CD4-positive, alpha-beta T cell treated with Interleukin-2 at 100 ng/mL for 4 hours (primary cell): ENCODE results near the gene C6orf89.

Experiments used
- DNase-seq: peaks from one replicate; pipeline ENCODE4 v3.0.0-alpha.2; 2020; ENCODE audit warnings: low spot score

Gene C6orf89, protein sequence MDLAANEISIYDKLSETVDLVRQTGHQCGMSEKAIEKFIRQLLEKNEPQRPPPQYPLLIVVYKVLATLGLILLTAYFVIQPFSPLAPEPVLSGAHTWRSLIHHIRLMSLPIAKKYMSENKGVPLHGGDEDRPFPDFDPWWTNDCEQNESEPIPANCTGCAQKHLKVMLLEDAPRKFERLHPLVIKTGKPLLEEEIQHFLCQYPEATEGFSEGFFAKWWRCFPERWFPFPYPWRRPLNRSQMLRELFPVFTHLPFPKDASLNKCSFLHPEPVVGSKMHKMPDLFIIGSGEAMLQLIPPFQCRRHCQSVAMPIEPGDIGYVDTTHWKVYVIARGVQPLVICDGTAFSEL

DNA sequence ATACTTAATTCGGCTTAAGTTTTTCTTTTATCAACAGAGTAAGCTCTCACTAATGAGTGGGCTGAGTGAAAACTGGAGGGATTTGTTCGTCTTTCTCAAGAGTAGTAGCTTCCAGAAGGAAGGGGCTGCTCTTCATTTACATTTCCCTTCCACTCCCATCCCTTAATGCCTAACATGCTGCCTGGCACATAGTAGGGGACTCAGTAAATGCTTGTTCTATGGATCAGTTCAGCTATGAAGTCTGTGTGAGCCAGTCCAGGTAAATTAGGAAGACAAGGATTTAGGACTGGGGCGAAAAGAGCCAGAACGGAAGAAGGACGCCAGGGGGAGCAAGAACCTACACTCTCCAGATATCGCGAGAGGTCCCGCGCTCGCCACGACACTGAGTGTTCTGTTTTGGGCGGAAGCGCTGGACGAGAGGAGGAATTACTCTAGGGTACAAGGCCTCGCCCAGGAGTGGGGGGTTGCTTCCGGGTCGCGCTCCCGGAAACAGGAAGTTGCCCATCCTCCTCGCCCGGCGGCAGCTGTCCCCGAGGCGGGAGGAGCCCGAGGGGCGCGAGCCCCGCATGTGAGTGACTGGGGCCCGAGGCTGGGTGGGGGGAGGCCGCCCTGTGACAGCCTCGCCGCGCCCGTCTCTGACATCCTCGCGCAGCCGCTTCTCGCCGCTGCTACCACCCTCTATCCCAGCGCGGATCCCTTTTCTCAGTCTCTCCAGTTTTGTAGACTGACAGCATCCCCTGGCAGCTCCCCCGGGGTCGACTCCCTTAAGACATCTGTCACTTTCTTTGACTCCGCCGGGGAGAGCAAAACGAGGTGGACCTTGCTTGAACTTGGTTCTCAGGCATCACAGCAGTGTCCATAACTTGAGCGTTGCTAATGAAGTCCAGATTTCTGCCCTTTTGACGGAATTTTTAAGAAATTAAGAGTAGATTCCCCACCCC is at the start of gene C6orf89:
Gene C6orf89 (plus strand): TSS at position 492 of the 941 bp plus-strand sequence. CDS start 13,493 bp downstream, outside the sequence.
- peak; percentile 98 for DNase-seq

DNA sequence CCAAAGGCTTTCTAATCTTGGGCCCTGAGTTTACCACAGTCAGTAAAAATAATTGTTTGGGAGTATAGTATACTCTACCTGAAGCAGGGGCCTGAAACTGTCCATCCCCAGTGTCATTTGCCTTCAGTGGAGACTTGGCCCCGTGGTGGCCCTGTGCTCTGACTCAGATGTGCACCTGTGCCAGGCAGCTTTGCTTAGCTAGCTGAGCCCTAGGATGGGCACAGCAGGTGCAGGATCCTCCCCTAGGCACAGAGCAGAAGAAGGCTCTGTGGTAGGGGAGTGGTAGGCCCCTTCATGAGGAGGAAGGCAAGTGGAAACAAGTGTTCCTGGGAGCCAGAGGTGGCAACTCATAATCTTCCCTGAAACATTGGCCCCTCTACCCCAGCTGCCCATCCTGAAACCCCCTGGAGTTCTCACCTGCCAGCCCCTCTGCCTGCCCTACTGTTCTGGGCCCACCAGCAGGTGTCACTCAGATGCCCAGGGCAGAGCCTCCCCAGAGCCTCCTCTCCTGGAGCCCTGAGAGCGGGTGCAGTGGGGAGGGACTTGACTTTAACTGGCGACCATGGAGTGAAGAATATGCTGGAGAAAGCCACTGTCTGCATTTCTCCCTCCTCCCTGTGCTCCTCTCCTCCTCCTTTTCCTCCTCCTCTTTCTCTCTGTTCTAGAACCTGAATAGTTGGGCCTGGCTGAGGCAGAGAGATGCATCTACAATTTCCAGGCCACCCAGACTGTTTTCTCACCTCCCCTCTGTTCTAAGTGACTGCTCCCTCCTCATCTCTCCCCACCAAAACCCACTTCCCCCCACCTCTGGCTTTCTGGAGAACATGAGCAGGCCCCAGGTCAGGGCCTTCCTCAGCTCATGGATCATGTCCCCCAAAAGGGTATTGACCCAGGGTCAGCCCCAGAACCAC is 49.4 kb upstream of the C6orf89 start:
- DNase-seq = no peak

DNA sequence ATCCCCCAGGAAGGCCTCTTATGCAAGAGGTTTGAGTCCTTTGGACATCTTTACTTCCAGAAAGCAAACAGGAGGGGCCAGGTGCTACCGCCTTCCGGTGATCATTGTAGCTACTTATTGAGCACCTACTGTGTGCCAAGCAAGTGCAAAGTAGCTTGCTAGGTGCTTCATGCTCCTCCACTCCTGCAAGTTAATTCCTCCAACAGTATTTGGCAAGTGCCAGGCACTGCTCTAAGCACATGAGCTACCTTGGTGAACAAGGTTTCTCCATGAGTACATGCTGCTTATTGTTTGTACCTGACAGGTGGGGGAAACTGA is 48.8 kb upstream of the C6orf89 start:
- DNase-seq = no peak

DNA sequence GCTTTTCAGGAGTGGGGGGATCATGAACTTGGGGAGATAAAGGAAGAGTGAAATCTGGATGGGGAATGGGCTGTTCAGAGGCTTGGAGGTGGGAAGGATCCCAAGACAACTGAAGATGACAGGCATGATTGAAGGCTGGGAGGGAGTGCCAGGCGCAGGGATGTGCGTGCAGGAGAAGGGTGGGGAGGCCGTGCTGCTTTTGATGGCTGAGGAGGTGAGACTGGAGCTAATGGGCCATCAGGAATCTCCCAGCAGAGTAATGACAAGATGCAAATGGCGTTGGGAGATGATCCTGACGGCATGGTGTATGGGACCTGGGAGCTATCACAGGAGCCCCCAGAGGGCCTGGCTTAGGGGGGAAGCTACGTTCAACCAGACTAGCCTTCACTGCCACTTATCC is 48.1 kb upstream of the C6orf89 start:
- no peak for DNase-seq

DNA sequence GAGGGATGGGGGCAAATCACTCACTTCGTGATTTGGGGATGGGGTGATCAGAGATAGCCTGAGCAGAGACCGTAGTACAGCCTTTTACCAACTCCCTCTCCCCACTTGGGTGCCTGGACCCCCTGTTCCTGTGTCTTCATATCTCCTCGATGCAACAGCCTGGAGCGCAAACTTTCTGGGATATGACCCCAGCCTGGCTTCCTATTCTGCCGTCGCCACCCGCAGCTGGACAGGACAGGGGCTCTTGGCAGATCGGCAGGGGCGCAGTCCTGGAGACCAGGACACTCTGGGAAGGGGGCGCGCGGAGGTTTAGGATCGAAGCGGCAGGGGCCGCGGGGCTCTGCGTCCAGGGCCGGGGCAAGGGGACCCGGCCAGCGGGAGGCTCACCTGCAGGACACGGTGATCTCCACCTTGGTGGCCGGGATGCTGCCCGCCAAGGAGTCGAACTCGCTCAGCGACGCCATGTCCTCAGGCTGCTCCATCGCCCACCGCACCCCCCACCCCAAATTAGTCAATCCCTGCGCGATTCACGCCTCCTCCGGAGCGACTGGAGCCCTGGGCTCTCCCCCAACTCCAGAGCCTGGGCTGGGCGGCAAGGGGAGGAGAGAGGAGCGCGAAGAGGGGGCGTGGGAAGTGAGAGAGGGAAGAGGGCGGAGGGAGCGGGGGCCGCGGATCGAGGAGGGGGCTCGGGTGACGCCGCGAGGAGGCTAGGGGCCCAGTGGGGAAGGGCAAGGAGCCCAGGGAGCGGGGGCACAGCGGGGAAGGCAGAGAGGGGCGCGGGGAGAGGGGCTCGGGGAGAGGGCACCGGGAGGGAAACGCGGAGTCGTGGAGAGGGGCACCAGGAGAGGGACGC is 46.6 kb upstream of the C6orf89 start, which contains the start of gene CPNE5:
Gene CPNE5 (minus strand): TSS at position 549 of the 853 bp plus-strand sequence. CDS start 67 bp downstream, at position 482.
- DNase-seq = no peak

DNA sequence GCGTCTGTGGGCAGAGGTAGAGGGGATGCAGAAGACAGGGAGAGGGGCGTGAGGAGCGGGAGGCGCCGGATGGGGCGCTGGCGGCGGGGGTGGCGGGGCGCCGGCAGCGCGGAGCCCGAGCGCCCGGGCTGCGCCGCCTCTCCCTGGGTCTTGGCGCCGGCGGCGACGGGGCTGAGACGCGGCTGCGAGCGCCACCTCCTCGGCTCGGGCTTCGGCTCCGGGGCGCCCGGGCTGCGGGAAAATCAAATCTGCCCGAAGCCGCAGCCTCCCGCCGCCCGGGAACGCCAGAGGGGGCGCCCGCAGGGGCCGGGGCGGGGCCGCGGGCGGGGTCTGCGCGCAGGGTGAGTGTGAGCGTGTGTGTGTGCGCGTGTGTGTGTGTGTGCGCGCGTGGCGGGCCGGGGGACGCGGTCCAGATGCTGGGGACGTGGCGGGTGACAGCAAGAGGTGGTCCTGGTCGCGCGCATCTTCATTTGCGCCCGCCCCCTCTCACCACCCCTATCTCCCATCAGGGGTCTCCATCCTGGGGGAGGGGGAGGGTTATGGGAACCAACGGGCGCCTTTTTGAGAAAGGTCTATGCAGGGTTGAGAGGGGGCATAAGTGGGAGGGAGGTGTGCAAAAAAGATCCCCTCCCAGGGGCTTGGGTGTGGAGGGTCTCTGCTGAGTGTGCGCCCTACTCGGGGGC is 45.9 kb upstream of the C6orf89 start:
- peak; percentile 43 for DNase-seq

DNA sequence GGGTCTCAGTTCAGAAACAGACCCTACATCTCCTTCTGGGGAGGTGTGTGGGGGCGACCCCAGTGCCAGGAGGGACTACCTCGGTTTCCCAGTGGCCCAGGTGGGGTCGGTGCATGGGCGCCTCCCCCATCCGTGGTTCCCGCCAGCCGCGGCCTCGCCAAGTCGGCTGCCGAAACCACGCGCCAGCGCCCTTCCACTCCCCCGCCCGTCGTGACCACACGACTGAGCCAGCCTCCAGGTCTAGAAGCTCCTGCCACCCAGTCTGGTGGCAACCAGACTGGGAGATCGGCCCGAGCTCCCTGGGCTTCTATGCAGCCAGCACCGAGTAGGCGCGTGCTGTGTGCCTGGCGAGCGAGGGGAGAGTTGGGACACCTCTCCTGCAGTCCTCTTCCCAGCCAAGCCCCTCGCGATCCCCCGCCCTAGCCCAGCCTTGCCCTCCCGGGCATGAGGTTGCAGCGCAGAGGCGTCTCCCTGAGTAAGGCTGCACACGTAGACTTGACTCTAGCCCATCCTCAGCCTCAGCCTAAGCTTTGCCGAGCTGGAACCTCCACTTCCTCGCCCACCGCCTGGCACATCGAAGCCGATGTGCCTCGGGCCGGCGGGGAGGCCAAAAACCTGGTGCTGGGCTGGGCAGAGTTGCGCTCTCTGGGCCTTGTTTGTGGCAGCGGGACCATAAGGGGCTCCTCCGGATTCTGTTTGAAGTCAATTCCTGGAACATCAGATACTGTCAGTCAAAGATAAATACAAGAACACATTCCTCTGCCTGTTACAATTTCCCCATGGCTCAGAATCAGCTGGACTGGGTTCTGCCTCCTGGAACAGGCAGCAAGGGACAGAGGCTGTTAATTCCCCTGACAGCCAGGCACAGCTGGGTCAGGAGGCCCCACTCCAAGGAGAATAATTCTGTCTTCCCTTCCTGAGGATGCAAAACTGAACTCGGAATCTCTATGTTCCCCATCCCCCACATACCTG is 45.0 kb upstream of the C6orf89 start:
- DNase-seq = peak; percentile 10

DNA sequence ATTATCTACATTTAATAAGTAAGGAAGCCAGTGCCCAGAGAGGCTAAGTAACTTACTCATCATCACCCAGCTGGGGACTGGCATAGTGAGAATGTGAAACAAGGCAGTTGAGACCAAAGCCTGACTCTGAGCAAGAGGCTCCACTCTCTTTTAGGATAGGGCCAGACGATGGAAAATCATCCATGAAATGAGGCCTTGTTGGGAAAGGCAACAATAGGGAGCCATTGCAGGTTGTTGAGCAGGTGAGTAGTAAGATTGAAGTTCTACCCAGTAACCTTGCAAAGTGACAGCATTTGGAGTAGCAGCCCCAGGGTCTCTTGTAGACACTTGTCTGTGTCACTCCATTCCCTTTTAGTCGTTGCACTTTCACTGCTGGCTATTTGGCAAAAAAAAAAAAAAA is 44.0 kb upstream of the C6orf89 start:
- no peak for DNase-seq

DNA sequence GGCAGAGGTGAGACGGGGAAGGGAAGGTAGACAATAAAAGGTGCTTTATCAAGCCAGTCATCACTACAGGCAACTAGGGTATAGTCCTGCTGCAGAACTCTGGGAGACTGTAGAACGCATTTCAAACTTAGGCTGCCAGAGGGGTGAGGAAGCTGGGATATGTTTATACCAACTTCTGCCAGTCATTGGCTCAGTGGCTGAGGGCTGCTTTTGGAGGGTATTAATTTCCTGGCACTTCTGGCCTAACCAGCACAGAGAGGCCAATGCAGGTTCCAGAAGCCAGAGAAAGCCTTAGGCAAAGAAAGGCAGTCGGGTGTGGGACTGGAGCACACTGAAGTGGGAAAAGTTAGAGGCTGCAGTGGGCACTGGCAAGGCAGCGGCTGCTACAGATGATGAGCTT is 42.6 kb upstream of the C6orf89 start:
- no peak for DNase-seq

DNA sequence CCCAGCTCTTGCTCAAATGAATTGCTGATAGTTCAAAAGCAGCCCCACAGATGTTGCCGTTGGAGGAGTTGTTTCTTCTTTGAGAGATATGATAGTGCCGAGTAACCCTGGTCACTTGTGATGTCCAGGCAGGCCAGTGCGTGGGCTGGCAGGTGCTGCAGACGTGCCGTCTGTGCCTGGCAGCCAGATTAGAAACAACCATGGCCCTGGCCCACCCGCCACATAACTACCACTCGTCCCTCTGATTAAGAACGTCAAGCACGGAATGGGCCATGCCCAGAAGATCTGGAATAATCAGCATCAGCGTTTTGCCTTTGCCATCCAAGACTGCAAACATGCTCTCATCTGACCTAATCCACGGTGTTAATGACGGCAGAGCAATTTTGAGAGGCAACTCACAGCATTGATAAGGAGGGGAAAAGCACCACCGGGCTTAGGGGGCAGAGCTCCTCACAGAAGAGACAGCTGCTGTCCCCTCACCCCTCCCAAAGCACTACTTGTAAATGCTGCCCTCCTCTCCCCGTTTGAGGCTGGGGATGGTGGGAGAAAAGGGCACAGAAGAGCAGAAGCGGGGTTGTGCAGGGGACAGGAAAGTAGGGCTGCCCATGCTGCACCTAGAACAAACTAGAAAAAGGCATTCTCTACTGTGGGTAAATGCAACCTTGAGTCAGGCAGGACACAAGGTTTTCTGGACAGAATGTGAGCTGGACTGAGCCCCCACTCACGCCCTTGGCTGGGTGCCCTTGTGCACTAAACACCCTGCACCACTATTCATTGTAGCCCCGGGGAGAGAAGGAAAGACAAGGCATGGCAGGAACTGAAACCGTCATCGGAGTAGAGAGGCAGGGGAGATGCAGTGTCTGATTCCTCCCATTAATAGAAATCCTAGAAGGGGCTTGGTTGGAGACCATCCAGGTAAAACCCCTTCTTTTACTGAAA is 41.3 kb upstream of the C6orf89 start:
- DNase-seq = no peak

DNA sequence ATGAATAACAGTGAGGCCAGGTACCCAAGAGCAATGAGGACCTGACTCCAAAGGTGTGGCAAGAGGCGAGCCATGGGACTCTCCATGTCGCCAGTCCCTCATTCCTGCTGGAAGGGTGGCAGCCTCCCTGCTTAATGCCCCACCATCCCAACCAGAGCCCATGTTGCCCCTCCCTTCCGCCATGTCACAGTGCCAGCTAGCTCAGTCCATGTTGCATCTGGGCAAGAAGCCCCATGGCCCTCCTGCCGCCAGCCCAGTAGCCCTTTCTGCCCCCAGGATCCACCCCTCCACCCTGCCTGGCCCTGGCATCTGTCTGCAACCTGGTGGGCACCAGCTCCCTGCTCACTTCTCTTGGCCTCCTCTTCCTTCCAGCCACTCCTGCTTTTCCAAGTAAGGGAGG is 40.5 kb upstream of the C6orf89 start:
- no peak for DNase-seq

DNA sequence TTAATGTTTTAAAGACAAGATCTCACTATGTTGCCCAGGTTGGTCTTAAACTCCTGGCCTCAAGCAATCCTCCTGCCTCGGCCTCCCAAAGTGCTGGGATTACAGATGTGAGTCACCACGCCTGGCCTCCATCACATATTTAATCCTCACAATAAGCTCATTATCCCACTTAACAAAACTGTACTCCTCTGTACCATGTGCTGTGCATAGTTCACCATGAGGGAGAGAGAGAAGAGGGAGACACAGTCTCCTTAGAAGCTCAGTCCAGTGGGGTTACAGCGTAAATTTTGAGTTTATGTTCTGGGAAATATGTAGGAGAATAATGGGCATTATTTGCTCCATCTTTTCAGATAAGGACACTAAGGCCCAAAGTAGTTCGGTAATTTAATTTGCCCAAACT is 38.6 kb upstream of the C6orf89 start:
- no peak for DNase-seq

DNA sequence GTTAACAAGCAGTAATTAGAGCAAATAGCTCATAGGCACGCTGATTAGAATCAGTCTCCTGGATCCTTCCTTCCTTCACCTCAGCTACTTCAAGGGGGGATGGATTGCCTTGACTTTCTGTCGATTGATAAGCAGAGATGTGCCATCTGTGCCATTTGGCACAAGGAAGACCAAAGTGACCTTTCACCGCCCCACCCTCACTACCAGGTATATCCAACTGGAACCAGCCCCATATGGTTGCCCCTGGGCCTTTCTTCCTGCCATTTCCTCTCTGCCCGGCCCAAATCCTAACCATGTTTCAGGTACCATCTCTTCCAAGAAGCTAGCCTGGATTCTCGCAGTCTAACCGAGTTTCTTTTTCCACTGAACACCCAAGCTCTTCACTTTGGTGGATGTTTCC is 37.8 kb upstream of the C6orf89 start:
- DNase-seq = no peak

DNA sequence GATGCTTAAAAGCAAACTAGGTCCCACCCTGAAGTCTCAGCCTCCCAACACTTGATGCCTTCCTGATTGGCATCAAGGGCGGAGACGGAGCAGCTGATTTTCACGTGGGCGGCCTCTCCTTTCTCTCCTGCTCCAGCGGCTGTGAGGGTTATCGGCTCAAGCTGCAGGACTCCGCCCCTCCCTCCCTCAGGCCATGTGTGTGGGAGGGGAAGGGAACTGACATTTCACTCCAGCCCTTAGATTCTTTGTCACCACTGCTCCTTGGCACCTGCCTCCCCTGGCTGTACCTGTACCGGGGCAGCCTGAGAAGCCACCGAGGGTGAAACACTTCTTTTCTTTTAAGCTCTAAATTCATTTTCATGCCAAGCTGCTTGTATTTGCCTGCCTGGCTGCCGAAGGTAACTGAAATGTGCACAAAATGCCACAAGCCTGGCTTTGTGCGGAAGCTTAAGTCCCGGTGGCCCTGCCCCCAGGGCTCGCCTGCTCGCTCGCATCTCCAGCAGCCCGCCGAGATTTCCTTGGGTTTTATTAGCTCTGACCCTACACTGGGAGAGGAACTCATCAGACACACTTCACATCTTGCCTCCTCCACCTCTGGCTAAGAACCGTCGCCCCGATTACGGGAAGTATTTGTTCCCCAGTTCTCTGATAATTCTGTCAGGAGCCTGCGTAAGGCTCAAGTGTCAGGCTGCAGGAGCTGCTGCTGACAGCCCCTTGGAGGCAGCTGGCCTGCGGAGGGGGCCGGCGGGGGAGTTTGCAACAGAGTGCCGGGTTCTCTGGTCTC is 36.9 kb upstream of the C6orf89 start:
- DNase-seq = no peak

DNA sequence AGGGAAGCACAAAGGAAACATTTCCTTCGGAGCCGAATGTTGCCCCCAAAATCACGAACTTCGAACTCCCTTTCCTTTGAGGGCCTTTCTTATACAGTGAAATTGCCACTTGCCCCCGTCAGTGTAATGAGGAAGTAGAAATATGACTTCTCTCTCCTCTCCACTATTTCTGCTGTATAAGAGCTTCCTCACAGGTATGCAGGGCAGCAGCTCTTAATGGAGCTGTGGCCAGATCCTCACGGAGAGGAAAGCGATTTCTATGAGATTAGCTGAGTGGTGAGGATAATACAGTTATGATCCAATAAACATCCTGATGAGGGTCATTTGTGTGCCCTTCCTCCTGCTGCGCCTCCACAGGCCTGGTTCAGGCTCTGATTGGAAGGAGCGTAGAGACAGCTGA is 35.7 kb upstream of the C6orf89 start:
- no peak for DNase-seq

DNA sequence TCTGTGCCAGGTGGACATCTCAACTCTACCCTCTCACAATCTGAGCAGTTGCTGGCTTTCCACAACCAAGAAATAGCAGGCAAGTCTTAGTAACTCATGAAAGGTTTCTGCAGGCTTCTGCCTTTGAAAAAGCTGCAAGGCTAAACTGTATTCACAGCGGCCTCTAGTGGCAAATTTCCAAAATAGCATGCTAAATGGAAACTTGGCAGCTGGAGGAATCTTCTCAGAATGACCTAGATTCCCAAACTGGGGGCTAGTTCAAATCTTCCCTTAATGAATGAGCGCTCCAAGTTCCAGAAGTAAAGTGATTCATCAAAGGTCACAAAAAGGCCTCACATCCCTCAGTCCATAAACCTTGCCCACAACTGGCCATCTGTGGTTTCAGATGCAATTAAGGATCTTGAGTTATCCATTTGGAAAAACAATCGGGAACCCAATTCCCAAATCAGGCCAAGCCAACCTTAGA is 34.6 kb upstream of the C6orf89 start:
- DNase-seq = peak; percentile 57

DNA sequence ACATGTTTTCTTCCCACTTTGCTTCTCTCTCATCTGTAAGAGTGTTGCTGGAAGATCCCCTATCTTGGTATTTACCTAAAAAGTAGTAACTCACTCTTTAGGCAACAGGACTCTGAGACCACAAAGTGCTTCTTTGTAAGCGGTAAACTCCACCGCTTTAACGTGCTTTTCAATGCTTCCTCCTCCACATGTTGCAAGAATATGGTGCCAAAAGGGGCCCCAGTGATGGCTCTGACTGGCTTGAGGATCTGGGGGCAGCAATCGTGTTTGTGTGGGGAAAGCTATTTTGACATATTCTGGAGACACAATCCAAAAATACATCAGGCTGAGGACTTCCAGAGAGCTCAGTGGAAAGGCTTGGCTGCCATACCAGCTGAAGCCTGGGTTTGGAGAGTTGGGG is 34.1 kb upstream of the C6orf89 start:
- DNase-seq = no peak
